AG04449 (cell line): Measurements from ENCODE around the gene ALDH1A3.

Experiments used
- CTCF ChIA-PET: fragments of 350-600 bp; formaldehyde crosslinking; extraction: SDS; loops from one replicate; lab custom pipeline; 2021; ENCODE audit warnings: antibody characterized with exemption; lab: Yijun Ruan, JAX
- POLR2A ChIA-PET: fragments of 400-600, 350-600 bp; formaldehyde crosslinking; extraction: SDS; loops from one replicate; lab custom pipeline; 2020; ENCODE audit warnings: antibody characterized with exemption, inconsistent platforms; lab: Yijun Ruan, JAX
- DNase-seq: peaks from one replicate; pipeline ENCODE4 v3.0.0-alpha.2; 2010; ENCODE audit warnings: low read depth, low spot score
- H3K4me3 ChIP-seq: 2 replicates; pipeline ENCODE4 v1.5.1; 2011; ENCODE audit warnings: low read depth, mild to moderate bottlenecking, control low read depth, low read length
- CTCF ChIP-seq: IDR thresholded peaks from one replicate; pipeline ENCODE4 v1.5.1; 2011; ENCODE audit warnings: mild to moderate bottlenecking, moderate library complexity, low read length, control low read depth, inconsistent platforms; ENCODE audit not compliant: insufficient read depth; ENCODE audit errors: missing control alignments

The ALDH1A3 gene

GRCh38 chr15:100862162-100862561, 17.5 kb upstream of the ALDH1A3 start:
- DNase-seq = no peak
- POLR2A ChIA-PET = no interaction called here
- no peak for TF ChIP-seq CTCF
- H3K4me3 ChIP-seq = no peak overlapping the region
- CTCF ChIA-PET = interaction anchor here (1.1 to 8.2 kb wide), 3 partner anchors 9 to 56 kb away, joined by 3 to 50 read pairs (median 5); no protein-coding TSS in a partner anchor

DNA sequence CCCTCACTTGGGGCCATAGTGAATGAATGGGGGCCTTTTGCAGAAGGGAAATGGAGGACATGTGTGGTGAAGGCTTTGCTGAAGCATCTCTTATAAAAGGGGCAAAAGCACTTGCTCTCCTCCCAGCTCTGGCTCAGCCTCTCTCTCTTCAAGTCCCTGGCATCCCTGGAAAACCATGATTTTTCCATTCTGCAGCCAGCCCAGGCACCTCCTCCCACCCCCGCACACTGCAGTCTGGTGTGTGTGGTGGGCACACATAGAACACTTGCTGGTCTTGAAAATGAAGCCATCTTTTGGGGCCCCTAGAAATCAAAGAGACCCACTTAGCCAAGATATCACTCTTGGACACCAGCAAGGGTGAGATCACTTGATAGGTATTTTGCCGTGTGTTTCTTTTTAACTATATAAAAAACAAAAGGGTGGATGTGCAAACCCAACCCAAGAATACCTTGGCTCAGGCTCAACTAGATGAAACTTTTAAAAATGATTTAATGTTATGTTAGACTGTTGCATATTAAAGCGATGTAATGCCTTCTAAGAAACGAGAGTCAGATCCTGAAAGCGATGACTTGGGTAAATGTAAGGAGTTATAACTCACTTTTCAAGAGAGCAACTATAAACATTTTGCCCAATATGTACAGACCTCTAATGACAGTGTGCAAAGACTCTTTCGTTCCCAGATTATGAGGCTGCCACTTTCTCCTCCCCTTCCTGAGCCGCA, 16.4 kb upstream of the ALDH1A3 start:
- no peak for DNase-seq
- H3K4me3 ChIP-seq = no peak overlapping the region
- ChIA-PET POLR2A (no interaction called here), CTCF (interaction anchor here (1.1 to 8.2 kb wide), 5 partner anchors 8 to 236 kb away, joined by 4 to 50 read pairs (median 6); no protein-coding TSS in a partner anchor)
- TF ChIP-seq CTCF = no peak

- POLR2A ChIA-PET = no interaction called here
Measured at GRCh38 chr15:100863796-100864267, 15.8 kb upstream of the ALDH1A3 start.

GRCh38 chr15:100866386-100867330, 13.0 kb upstream of the ALDH1A3 start:
- ChIA-PET CTCF (interaction anchor here (1.6 to 2.8 kb wide), 3 partner anchors 12 to 241 kb away, joined by 5 to 8 read pairs (median 7); no protein-coding TSS in a partner anchor), POLR2A (interaction anchor here (0.6 kb wide), 1 partner anchor 20 kb away, joined by 4 read pairs; no protein-coding TSS in a partner anchor)
- no peak for TF ChIP-seq CTCF

More at GRCh38 chr15:100863796-100864267, 15.8 kb upstream of the ALDH1A3 start:
- CTCF ChIA-PET = interaction anchor here (0.6 to 2.3 kb wide), 6 partner anchors 9 to 237 kb away, joined by 3 to 12 read pairs (median 6); no protein-coding TSS in a partner anchor
- no peak for DNase-seq
- no peak for TF ChIP-seq CTCF
- H3K4me3 ChIP-seq = no peak overlapping the region

GRCh38 chr15:100867433-100867832, 12.2 kb upstream of the ALDH1A3 start:
- no peak for TF ChIP-seq CTCF
- no peak overlapping the region for H3K4me3 ChIP-seq
- ChIA-PET CTCF (interaction anchor here (0.7 to 2.8 kb wide), 6 partner anchors 9 to 242 kb away, joined by 3 to 14 read pairs (median 6); no protein-coding TSS in a partner anchor), POLR2A (interaction anchor here (0.6 kb wide), 1 partner anchor 134 kb away, joined by 3 read pairs; no protein-coding TSS in a partner anchor)
- no peak for DNase-seq

More at GRCh38 chr15:100866386-100867330, 13.0 kb upstream of the ALDH1A3 start:
- no peak for DNase-seq
- no peak overlapping the region for H3K4me3 ChIP-seq
